KOPT-K1 (cell line): ENCODE data around the gene DONSON.
A peak's percentile ranks its signal among the peaks of the same experiment; 100 is the strongest.

Source experiments
- H3K27ac ChIP-seq: fragments of 200-600 bp; sonication (generic); 2 replicates; pipeline ENCODE4 v1.5.1; 2016; ENCODE audit warnings: antibody characterized with exemption, mild to moderate bottlenecking, low read depth, low read length; ENCODE audit not compliant: poor library complexity, severe bottlenecking
- H3K36me3 ChIP-seq: fragments of 200-600 bp; sonication (generic); 2 replicates; pipeline ENCODE4 v1.5.1; 2017; ENCODE audit warnings: antibody characterized with exemption, mild to moderate bottlenecking, low read length, moderate library complexity; ENCODE audit not compliant: insufficient read depth
- H3K9me3 ChIP-seq: fragments of 200-600 bp; sonication (generic); 2 replicates; pipeline ENCODE4 v1.5.1; 2017; ENCODE audit warnings: antibody characterized with exemption, low read length, mild to moderate bottlenecking; ENCODE audit not compliant: insufficient read depth, poor library complexity, severe bottlenecking

DONSON gene

GRCh38 chr21:33552093-33552998 lies 36.1 kb downstream of the DONSON start:
- Histone ChIP-seq H3K36me3 (peaks cover 100% of the 10 kb centered on the region), H3K27ac (no peak overlapping the region), H3K9me3 (no peaks in the 10 kb centered on the region)

- no peaks in the 10 kb centered on the region for H3K9me3 ChIP-seq
- peaks cover 100% of the 10 kb centered on the region for H3K36me3 ChIP-seq
- H3K27ac ChIP-seq = no peak overlapping the region
Observed at GRCh38 chr21:33551664-33552063, 36.8 kb downstream of the DONSON start.

GRCh38 chr21:33550772-33551660 lies 37.5 kb downstream of the DONSON start:
- H3K9me3 ChIP-seq = no peaks in the 10 kb centered on the region
- no peak overlapping the region for H3K27ac ChIP-seq
- H3K36me3 ChIP-seq = peaks cover 100% of the 10 kb centered on the region

GRCh38 chr21:33549848-33550771 lies 38.4 kb downstream of the DONSON start:
- H3K9me3 ChIP-seq = no peaks in the 10 kb centered on the region
- H3K27ac ChIP-seq = no peak overlapping the region
- peaks cover 93% of the 10 kb centered on the region for H3K36me3 ChIP-seq

- Histone ChIP-seq H3K9me3 (no peaks in the 10 kb centered on the region), H3K36me3 (peaks cover 52% of the 10 kb centered on the region), H3K27ac (no peak overlapping the region)
Observed at GRCh38 chr21:33546086-33546485, 42.4 kb downstream of the DONSON start.

- no peaks in the 10 kb centered on the region for H3K9me3 ChIP-seq
- peaks cover 44% of the 10 kb centered on the region for H3K36me3 ChIP-seq
- peak overlapping the region; percentile 100 for H3K27ac ChIP-seq
Observed at GRCh38 chr21:33544451-33545195, 43.9 kb downstream of the DONSON start.

GRCh38 chr21:33543505-33544129 lies 44.9 kb downstream of the DONSON start:
- no peaks in the 10 kb centered on the region for H3K9me3 ChIP-seq
- peak overlapping the region; percentile 100 for H3K27ac ChIP-seq
- peaks cover 44% of the 10 kb centered on the region for H3K36me3 ChIP-seq

GRCh38 chr21:33542640-33543504 lies 45.6 kb downstream of the DONSON start, which contains the start of gene SON:
Gene SON, plus strand, starts transcription at chr21:33543038. Its CDS starts 55 bp downstream, at chr21:33543093.
- H3K27ac ChIP-seq = peak within 1 kb of the TSS; percentile 100
- H3K36me3 ChIP-seq = peaks cover 44% of the 10 kb centered on the region
- no peaks in the 10 kb centered on the region for H3K9me3 ChIP-seq

- Histone ChIP-seq H3K27ac (peak within 1 kb of the TSS; percentile 100), H3K36me3 (peaks cover 44% of the 10 kb centered on the region)
Observed at GRCh38 chr21:33541756-33542639, 46.5 kb downstream of the DONSON start, which contains the start of gene GART. Gene GART, minus strand, starts transcription at chr21:33542117. Its CDS starts 2,802 bp downstream, at chr21:33539315.

GRCh38 chr21:33541105-33541711 lies 47.3 kb downstream of the DONSON start:
- Histone ChIP-seq H3K36me3 (peaks cover 44% of the 10 kb centered on the region), H3K27ac (peak overlapping the region; percentile 100), H3K9me3 (no peaks in the 10 kb centered on the region)

More at GRCh38 chr21:33541756-33542639, 46.5 kb downstream of the DONSON start, which contains the start of gene GART:
- H3K9me3 ChIP-seq = no peaks in the 10 kb centered on the region

- Histone ChIP-seq H3K36me3 (peaks cover 45% of the 10 kb centered on the region), H3K27ac (no peak overlapping the region), H3K9me3 (no peaks in the 10 kb centered on the region)
Observed at GRCh38 chr21:33540711-33541104, 47.8 kb downstream of the DONSON start.
